Panc1 (cell line): ENCODE measurements around the gene GUSB. TPM values are rescaled to one million over a fixed set of nuclear protein-coding genes. Genes with fewer than 3 reads are reported as not detected.

Experiments
- ATAC-seq: fragments of 200-7000 bp; cut with Tn5 transposase; 2 replicates; pipeline ENCODE4 v1.9.1; 2020; ENCODE audit warnings: mild to moderate bottlenecking, moderate library complexity
- BruUV-seq: library from RNA; stranded (reverse); fragments of 400-500 nt; replicated peaks from 2 replicates; lab custom pipeline; 2021; lab: Mats Ljungman, UMichigan
- CTCF ChIA-PET: fragments of 300-600 bp; sonication (Branson Sonifier 250); formaldehyde crosslinking; loops from one replicate; lab custom pipeline; 2022; ENCODE audit warnings: antibody characterized with exemption; lab: Charles Lee
- POLR2A ChIA-PET: fragments of 300-600 bp; sonication (Branson Sonifier 250); formaldehyde crosslinking; loops from one replicate; lab custom pipeline; 2022; ENCODE audit warnings: antibody characterized with exemption; lab: Charles Lee
- DNase-seq: peaks from one replicate; pipeline ENCODE4 v3.0.0-alpha.2; 2010; ENCODE audit warnings: low read depth, low spot score
- H3K27ac ChIP-seq: 2 replicates; pipeline ENCODE4 v1.5.1; 2011; ENCODE audit warnings: mild to moderate bottlenecking, low read length, inconsistent platforms
- H3K27me3 ChIP-seq: fragments of 200-500 bp; sonication (Bioruptor generic); 2 replicates; pipeline ENCODE4 v1.6.0; 2014; ENCODE audit warnings: low read length, inconsistent platforms; ENCODE audit not compliant: control insufficient read depth, insufficient read depth
- H3K36me3 ChIP-seq: fragments of 200-500 bp; sonication (Bioruptor generic); 2 replicates; pipeline ENCODE4 v1.5.1; 2014; ENCODE audit warnings: inconsistent platforms, mild to moderate bottlenecking, low read length, moderate library complexity; ENCODE audit not compliant: control insufficient read depth, insufficient read depth
- H3K4me1 ChIP-seq: 2 replicates; pipeline ENCODE4 v1.5.1; 2011; ENCODE audit warnings: inconsistent platforms, mild to moderate bottlenecking, low read length, moderate library complexity; ENCODE audit not compliant: control insufficient read depth, insufficient read depth
- H3K4me3 ChIP-seq, 2 experiments: 2 replicates each; pipeline ENCODE4 v1.5.1; 2011 to 2012; ENCODE audit warnings: low read depth in 2 of 2, low read length in 2 of 2, mild to moderate bottlenecking in 2 of 2, inconsistent platforms in 1 of 2, moderate library complexity in 1 of 2
- H3K9me3 ChIP-seq: fragments of 200-500 bp; sonication (Bioruptor generic); 2 replicates; pipeline ENCODE4 v1.5.1; 2014; ENCODE audit warnings: low read depth, mild to moderate bottlenecking, inconsistent platforms, low read length, moderate library complexity; ENCODE audit not compliant: control insufficient read depth, insufficient read depth
- POLR2AphosphoS5 ChIP-seq: IDR thresholded peaks from 2 replicates; pipeline ENCODE4 v1.6.1; 2012; ENCODE audit warnings: mild to moderate bottlenecking, low read depth, low read length, moderate library complexity
- SIN3A ChIP-seq: IDR thresholded peaks from 2 replicates; pipeline ENCODE4 v1.6.1; 2012; ENCODE audit warnings: low read depth, mild to moderate bottlenecking, low read length, moderate library complexity, borderline replicate concordance; ENCODE audit not compliant: insufficient read depth
- TCF7L2 ChIP-seq: IDR thresholded peaks from 2 replicates; pipeline ENCODE4 v1.6.1; 2011; ENCODE audit warnings: mild to moderate bottlenecking, low read depth, low read length, inconsistent platforms
- in situ Hi-C: cut with HindIII; loops from 2 replicates; pipeline ENCODE4 v1.10.0; 2016; ENCODE audit warnings: low sequenced_read_pairs, low pct_unique_long_range_greater_than_20kb
- intact Hi-C: fragments of 100-400 bp; cut with micrococcal nuclease; formaldehyde crosslinking; loops from one replicate; pipeline ENCODE4 v1.10.0; 2022; ENCODE audit not compliant: unreplicated experiment
- total RNA-seq: library from RNA; stranded (reverse); gene quantifications from one replicate; pipeline ENCODE4 v1.2.1, GENCODE V29; 2021; ENCODE audit not compliant: unreplicated experiment
- TF ChIP-seq, protein P1 (sequence below), 2 experiments: IDR thresholded peaks; 2 replicates each; pipeline ENCODE4 v1.6.1; 2011 to 2012; ENCODE audit warnings: low read depth in 2 of 2, control low read depth in 1 of 2, low read length in 1 of 2, mild to moderate bottlenecking in 1 of 2, moderate library complexity in 1 of 2; ENCODE audit not compliant: insufficient read depth in 1 of 2
- TF ChIP-seq, protein P2 (sequence below): fragments of 450-650 bp; IDR thresholded peaks from 2 replicates; pipeline ENCODE4 v1.5.1; 2017; ENCODE audit warnings: mild to moderate bottlenecking

The GUSB gene
- total RNA-seq, 1 experiment from 2014 or later: 47.4 TPM

DNA sequence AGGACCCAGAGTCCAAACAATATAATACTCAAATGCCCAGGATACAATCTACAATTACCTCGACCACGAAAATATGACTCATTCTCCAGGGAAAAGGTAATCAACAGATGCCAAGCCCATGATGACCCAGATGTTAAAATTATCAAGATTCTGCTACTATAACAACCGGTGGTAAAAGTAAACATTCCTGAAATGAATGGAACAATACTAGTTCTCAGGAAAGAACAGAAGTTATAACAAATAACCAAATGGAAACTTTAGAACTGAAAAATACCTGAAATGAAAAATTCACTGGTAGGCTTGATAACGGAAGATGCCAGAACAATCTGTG is 34.1 kb upstream of the GUSB start:
- no peak for DNase-seq
- in situ Hi-C loops: no loop called here
- no peak overlapping the region for H3K27ac ChIP-seq
- H3K27me3 ChIP-seq: no peaks in the 10 kb centered on the region
- ChIA-PET POLR2A (no interaction called here), CTCF (no interaction called here)
- no peaks in the 10 kb centered on the region for H3K9me3 ChIP-seq
- intact Hi-C loops: no loop called here
- TF ChIP-seq, protein P1, sequence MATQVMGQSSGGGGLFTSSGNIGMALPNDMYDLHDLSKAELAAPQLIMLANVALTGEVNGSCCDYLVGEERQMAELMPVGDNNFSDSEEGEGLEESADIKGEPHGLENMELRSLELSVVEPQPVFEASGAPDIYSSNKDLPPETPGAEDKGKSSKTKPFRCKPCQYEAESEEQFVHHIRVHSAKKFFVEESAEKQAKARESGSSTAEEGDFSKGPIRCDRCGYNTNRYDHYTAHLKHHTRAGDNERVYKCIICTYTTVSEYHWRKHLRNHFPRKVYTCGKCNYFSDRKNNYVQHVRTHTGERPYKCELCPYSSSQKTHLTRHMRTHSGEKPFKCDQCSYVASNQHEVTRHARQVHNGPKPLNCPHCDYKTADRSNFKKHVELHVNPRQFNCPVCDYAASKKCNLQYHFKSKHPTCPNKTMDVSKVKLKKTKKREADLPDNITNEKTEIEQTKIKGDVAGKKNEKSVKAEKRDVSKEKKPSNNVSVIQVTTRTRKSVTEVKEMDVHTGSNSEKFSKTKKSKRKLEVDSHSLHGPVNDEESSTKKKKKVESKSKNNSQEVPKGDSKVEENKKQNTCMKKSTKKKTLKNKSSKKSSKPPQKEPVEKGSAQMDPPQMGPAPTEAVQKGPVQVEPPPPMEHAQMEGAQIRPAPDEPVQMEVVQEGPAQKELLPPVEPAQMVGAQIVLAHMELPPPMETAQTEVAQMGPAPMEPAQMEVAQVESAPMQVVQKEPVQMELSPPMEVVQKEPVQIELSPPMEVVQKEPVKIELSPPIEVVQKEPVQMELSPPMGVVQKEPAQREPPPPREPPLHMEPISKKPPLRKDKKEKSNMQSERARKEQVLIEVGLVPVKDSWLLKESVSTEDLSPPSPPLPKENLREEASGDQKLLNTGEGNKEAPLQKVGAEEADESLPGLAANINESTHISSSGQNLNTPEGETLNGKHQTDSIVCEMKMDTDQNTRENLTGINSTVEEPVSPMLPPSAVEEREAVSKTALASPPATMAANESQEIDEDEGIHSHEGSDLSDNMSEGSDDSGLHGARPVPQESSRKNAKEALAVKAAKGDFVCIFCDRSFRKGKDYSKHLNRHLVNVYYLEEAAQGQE (IDR thresholded peaks at IDR 0.05; ENCODE audit: insufficient read depth in 1 of 2, low read depth in 2 of 2, low read length in 1 of 2): no peak
- TF ChIP-seq TCF7L2 (no peak), POLR2AphosphoS5 (no peak), SIN3A (no peak)
- TF ChIP-seq, protein P2, sequence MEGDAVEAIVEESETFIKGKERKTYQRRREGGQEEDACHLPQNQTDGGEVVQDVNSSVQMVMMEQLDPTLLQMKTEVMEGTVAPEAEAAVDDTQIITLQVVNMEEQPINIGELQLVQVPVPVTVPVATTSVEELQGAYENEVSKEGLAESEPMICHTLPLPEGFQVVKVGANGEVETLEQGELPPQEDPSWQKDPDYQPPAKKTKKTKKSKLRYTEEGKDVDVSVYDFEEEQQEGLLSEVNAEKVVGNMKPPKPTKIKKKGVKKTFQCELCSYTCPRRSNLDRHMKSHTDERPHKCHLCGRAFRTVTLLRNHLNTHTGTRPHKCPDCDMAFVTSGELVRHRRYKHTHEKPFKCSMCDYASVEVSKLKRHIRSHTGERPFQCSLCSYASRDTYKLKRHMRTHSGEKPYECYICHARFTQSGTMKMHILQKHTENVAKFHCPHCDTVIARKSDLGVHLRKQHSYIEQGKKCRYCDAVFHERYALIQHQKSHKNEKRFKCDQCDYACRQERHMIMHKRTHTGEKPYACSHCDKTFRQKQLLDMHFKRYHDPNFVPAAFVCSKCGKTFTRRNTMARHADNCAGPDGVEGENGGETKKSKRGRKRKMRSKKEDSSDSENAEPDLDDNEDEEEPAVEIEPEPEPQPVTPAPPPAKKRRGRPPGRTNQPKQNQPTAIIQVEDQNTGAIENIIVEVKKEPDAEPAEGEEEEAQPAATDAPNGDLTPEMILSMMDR: no peak
- no peaks in the 10 kb centered on the region for H3K4me1 ChIP-seq
- no peaks in the 10 kb centered on the region for H3K36me3 ChIP-seq
- ATAC-seq: no peak
- no TSS peak for BruUV-seq
- no peak overlapping the region for H3K4me3 ChIP-seq

DNA sequence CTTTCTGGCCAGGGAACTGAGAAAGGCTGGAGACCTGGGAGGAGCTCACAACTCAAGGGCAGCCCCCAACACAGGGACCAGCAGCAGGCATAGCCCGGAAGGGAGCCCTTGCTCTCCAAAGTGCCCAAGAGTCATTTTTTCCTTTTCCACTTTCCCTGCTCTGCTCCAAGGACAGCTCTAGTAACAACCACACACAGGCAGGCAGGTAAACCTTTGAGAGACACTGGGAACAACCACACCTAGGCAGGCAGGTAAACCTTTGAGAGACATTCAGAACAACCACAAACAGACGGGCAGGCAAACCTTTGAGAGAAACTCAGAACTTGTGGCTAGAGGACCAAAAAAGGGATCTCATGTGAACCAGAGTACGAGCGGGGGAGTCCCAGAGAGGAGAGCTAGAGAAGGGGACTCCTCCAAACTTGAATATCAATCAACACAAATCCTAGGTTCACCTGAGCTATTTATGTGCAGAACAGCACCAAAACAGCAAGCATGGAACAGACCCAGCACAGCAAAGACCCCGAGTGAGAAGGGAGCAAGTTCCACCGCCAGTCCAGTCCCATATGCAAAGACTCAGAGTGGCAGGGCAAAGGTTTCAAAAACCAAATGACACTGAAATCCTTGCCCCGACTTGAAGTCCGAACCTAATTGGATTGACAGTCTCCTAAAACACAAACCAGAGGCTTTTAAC is 33.6 kb upstream of the GUSB start:
- in situ Hi-C loops: no loop called here
- ChIA-PET CTCF (interaction anchor here (0.7 kb wide), 1 partner anchor 15 kb away, joined by 4 read pairs; no protein-coding TSS in a partner anchor), POLR2A (no interaction called here)
- Histone ChIP-seq H3K27me3 (no peaks in the 10 kb centered on the region), H3K4me1 (no peaks in the 10 kb centered on the region), H3K27ac (no peak overlapping the region), H3K36me3 (no peaks in the 10 kb centered on the region), H3K4me3 (no peak overlapping the region), H3K9me3 (no peaks in the 10 kb centered on the region)
- DNase-seq (no peak), ATAC-seq (no peak)
- intact Hi-C loops: no loop called here
- TF ChIP-seq SIN3A (no peak), TCF7L2 (no peak), POLR2AphosphoS5 (no peak)
- TF ChIP-seq, protein P2: no peak
- TF ChIP-seq, protein P1 (IDR thresholded peaks at IDR 0.05; ENCODE audit: insufficient read depth in 1 of 2, low read depth in 2 of 2, low read length in 1 of 2): no peak
- BruUV-seq: no TSS peak
